ENCODE data around the gene CARD14. TPM values are rescaled to one million over a fixed set of nuclear protein-coding genes. Genes with fewer than 3 reads are reported as not detected.
"Not testable (repeated sequence)": the region's sequence is repeated elsewhere in the genome, so short reads cannot be mapped to it uniquely, and the experiment has no call there.

Gene CARD14
- total and polyA plus RNA-seq, 2 of the 13 experiments (the other 11 are each of a cell fraction or from before 2014, with no cell fraction given) = 0.11 TPM; not detected in 1

DNA sequence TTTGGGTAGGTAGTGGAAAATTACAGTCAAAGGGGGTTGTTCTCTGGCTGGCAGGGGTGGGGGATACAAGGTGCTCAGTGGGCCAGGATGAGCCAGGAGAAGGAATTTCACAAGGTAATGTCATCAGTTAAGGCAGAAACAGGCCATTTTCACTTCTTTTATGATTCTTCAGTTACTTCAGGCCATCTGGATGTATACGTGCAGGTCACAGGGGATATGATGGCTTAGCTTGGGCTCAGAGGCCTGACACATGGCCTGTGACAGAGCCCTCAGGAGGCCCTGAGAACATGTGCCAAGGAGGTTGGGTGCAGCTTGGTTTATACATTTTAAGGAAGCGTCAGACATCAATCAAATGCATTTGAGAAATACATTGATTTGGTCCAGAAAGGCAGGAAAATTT is 88.5 kb downstream of the CARD14 start:
- WGBS (ENCODE audit: low lambda C conversion rate) = 93% methylated on average over 2 of the region's 2 CpGs
- H2AFZ ChIP-seq (ENCODE audit: low read length); H4K20me1 ChIP-seq (ENCODE audit: insufficient read depth, low read length); H3K27me3 ChIP-seq (ENCODE audit: control insufficient read depth in 1 of 2, insufficient read depth in 2 of 2, low read length in 2 of 2); H3K36me3 ChIP-seq (replicated peaks in 1 of 2; ENCODE audit: control insufficient read depth in 1 of 2, insufficient read depth in 2 of 2, low read length in 2 of 2); BruUV-seq (replicated peaks); intact Hi-C loops (cut with micrococcal nuclease; ENCODE audit: unreplicated experiment); H3K9me3 ChIP-seq (ENCODE audit: low read length); H3K4me3 ChIP-seq (replicated peaks in 1 of 3; ENCODE audit: insufficient read depth in 1 of 3, low read depth in 2 of 3, low read length in 3 of 3); POLR2A ChIA-PET; DNase-seq (ENCODE audit: low spot score); ATAC-seq; H3K4me2 ChIP-seq (ENCODE audit: low read depth, low read length); FAIRE-seq; CTCF ChIA-PET (ENCODE audit: low intra/inter-chr PET ratio, low total read pairs); H3K27ac ChIP-seq (ENCODE audit: extremely low read length, insufficient read depth, low read length); H3K79me2 ChIP-seq (ENCODE audit: insufficient read depth, low read length); H3K9ac ChIP-seq (ENCODE audit: insufficient read depth, low read depth, low read length); TF ChIP-seq EP300 (IDR thresholded peaks at IDR 0.05; ENCODE audit: low read depth in 2 of 2, low read length in 2 of 2): not testable (repeated sequence)
- peaks cover 52% of the 10 kb centered on the region for H3K4me1 ChIP-seq (ENCODE audit: insufficient read depth, low read length)
- in situ Hi-C loops (cut with HindIII; ENCODE audit: extremely low pct_ligation_motif_present, low pct_unique_long_range_greater_than_20kb) = loop anchor here (5.0 kb wide), 1 partner anchor 111 kb away; the partner anchor contains the start of gene EIF4A3
- 0 out of 2 replicates have a peak, but pooled peaks have one; percentile 9 for TF ChIP-seq EP300 (CRISPR knock-in tag; IDR thresholded peaks at IDR 0.05; ENCODE audit: borderline replicate concordance)

Small RNA genes lying within 50 kb of the gene (small RNA-seq; reads per million reads assigned to genes)
- gene AC087741.2 (ENCODE audit: insufficient read depth in 2 of 3, insufficient read length in 3 of 3, low read depth in 2 of 3, low replicate concordance in 1 of 3) = 0 reads per million in 3 experiments

Other genes with a start within 250 kb of the CARD14 start
- 24.7 and 24.9 TPM in 2 replicates for gene TBC1D16, start 134.2 kb upstream of the CARD14 start, total RNA-seq (2016; rRNA removed; fragmentation: Illumina TruSeq; extraction: Trizol)
- gene TBC1D16, start 134.2 kb upstream of the CARD14 start, polyA plus RNA-seq (2011; rRNA removed) = 14.9 and 18.6 TPM in 2 replicates
- gene CCDC40, start 133.4 kb upstream of the CARD14 start, total RNA-seq (2016; rRNA removed; fragmentation: Illumina TruSeq; extraction: Trizol) = 3.8 and 5.5 TPM in 2 replicates
- 4.1 and 4.8 TPM in 2 replicates for gene CCDC40, start 133.4 kb upstream of the CARD14 start, polyA plus RNA-seq (2011; rRNA removed)
- 13.4 and 36.4 TPM in 2 replicates for gene GAA, start 68.4 kb upstream of the CARD14 start, total RNA-seq (2016; rRNA removed; fragmentation: Illumina TruSeq; extraction: Trizol)
- gene GAA, start 68.4 kb upstream of the CARD14 start, polyA plus RNA-seq (2011; rRNA removed) = 21.6 and 23.6 TPM in 2 replicates
- gene EIF4A3, start 22.9 kb upstream of the CARD14 start, total RNA-seq (2016; rRNA removed; fragmentation: Illumina TruSeq; extraction: Trizol) = 187 and 239 TPM in 2 replicates
- 121 and 145 TPM in 2 replicates for gene EIF4A3, start 22.9 kb upstream of the CARD14 start, polyA plus RNA-seq (2011; rRNA removed)
- gene SGSH, start 50.3 kb downstream of the CARD14 start, total RNA-seq (2016; rRNA removed; fragmentation: Illumina TruSeq; extraction: Trizol) = 5.5 and 12.2 TPM in 2 replicates
- 17.6 and 23.9 TPM in 2 replicates for gene SGSH, start 50.3 kb downstream of the CARD14 start, polyA plus RNA-seq (2011; rRNA removed)
- 3.1 and 8.7 TPM in 2 replicates for gene SLC26A11, start 50.4 kb downstream of the CARD14 start, total RNA-seq (2016; rRNA removed; fragmentation: Illumina TruSeq; extraction: Trizol)
- 13.2 and 21.1 TPM in 2 replicates for gene SLC26A11, start 50.4 kb downstream of the CARD14 start, polyA plus RNA-seq (2011; rRNA removed)
- 38.7 and 42.8 TPM in 2 replicates for gene RNF213, start 90.8 kb downstream of the CARD14 start, total RNA-seq (2016; rRNA removed; fragmentation: Illumina TruSeq; extraction: Trizol)
- gene RNF213, start 90.8 kb downstream of the CARD14 start, polyA plus RNA-seq (2011; rRNA removed) = 38.6 and 44.0 TPM in 2 replicates
- 15.1 and 16.0 TPM in 2 replicates for gene ENDOV, start 245.1 kb downstream of the CARD14 start, total RNA-seq (2016; rRNA removed; fragmentation: Illumina TruSeq; extraction: Trizol)
- gene ENDOV, start 245.1 kb downstream of the CARD14 start, polyA plus RNA-seq (2011; rRNA removed) = 17.1 and 19.8 TPM in 2 replicates